22Rv1 (cell line): Measurements from ENCODE around the gene KIF1C.

Source experiments
- CTCF ChIP-seq: fragments of 450-650 bp; IDR thresholded peaks from 2 replicates; pipeline ENCODE4 v1.5.1; 2017; ENCODE audit warnings: mild to moderate bottlenecking
- ZFX ChIP-seq: fragments of 450-650 bp; IDR thresholded peaks from 2 replicates; pipeline ENCODE4 v1.6.1; 2017; ENCODE audit warnings: antibody characterized with exemption, borderline replicate concordance

- TF ChIP-seq CTCF, result no peak
- no peak for TF ChIP-seq ZFX
Observed at GRCh38 chr17:4978726-4979125, 19.0 kb upstream of the KIF1C start.
